Stimulated activated CD8-positive, alpha-beta memory T cell treated with anti-CD3 and anti-CD28 coated beads, Interleukin-12 subunit alpha, Interleukin-12 subunit beta, amount 100 ng/mL, for 4 hours (primary cell): Measurements from ENCODE around the gene ITM2C.

Experiments
- DNase-seq: peaks from one replicate; pipeline ENCODE4 v3.0.0-alpha.2; 2020; ENCODE audit warnings: low read depth

The ITM2C gene

DNA sequence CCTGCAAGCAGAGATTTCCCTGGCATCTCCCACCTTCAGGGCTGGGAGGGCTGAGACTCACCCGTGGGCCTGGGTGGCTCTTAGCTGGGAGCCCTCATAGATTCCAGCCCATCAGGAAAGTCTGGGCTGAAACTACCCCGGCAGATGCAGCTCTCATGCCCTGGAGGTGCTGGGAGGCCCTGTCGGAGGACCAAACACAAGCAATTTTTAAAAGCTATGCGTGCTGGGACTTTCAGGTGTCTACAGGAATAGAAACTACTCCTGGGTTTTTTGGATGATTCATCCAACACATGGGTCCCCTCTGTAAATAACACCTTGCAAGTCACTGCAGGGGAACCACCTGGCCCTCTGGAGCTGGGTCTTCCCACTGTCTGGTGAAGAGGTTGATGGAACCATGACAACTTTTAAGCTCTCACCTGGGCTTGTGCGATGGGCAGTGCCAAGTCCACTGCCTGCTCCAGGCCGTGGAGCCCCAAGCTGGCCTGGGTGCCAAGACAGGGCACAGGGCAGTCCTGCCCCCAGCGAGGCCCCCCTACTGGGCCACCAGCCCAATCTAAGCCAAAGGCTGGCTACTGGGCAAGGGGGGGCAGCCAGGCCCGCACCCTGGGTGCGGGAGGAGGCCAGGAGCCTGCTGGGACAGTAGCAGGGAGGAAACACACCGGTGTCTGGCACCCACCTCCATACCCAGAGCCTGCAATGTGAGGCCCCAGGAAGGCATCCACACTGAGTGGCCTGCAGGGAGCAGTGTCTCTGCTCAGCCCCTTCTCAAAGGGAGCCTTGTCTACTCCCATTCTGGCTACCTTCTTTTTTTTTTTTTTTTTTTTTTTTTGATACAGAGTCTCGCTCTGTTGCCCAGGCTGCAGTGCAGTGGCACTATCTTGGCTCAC is 61.4 kb downstream of the ITM2C start:
- no peak for DNase-seq

DNA sequence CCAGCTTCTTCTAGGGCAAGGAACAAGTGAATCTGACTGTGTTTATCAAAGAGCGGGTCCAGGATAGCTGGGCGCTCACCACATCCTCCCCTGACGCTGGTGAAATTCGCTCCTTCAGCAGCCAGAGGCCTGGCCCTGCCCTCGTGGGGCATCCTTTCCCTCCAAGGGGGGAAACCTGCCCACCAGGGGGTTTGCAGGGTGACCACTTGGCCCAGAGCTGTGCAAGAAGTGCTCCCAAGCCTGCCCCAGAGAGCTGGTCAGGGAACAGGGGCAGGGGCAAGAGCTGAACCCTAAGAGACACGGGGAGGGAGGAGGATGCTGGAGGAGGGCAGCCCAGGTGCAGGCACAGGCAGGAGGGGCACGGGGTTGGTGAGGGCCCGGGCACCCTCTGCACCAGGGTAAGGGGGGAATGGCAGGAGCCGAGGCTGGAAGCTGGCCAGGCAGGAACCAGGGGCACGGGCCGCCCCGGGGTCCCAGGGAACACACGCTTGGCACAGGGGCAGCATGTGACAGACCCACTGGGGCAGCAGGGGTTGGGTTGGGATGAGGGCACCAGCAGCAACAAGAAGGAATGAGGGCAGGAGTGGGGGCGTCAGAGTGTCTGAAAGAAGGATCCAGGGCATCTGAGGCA is 63.1 kb downstream of the ITM2C start:
- no peak for DNase-seq
